ENCODE measurements around the gene VSIG10. TPM values are rescaled to one million over a fixed set of nuclear protein-coding genes. Genes with fewer than 3 reads are reported as not detected.

The VSIG10 gene
- total and polyA plus RNA-seq, 2 of the 4 experiments (the other 2 are of a cell fraction), result 5.9 to 10.0 TPM

DNA sequence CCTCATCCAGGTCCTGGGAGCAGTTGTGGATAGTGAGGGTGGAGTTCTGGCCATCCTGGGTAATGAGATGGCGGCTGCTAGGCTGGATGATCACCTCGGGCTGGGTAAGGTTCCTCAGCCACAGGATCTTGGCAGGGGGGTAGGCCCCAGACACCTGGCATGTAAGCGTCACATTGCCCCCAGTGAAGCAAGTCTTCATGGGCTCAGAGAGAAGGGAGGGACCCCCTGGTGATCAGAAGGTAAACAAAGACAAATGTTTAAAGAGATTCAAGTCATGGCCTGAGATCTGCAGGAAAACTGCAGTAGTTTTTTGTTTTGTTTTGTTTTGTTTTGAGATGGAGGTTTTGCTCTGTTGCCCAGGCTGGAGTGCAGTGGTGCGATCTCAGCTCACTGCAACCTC, 30.0 kb downstream of the VSIG10 start:
- no peak overlapping the region for H3K4ac ChIP-seq (ENCODE audit: low read depth, low read length)
- 0 out of 2 replicates have a peak, but pooled peaks cover 4% of the 10 kb centered on the region for H3K9me1 ChIP-seq (ENCODE audit: insufficient read depth, low read length)
- H4K5ac ChIP-seq (ENCODE audit: low read depth, low read length), result no peak overlapping the region
- H3K9ac ChIP-seq (ENCODE audit: low read depth, low read length), result no peak overlapping the region
- dilution Hi-C loops (cut with HindIII; ENCODE audit: low sequenced_read_pairs, unreplicated experiment) (no loop called here), in situ Hi-C loops (cut with MboI; ENCODE audit: low sequenced_read_pairs) (no loop called here), intact Hi-C loops (cut with micrococcal nuclease) (no loop called here)
- no peaks in the 10 kb centered on the region for H3K79me1 ChIP-seq (ENCODE audit: low read depth in 1 of 2, low read length in 2 of 2)
- no peak overlapping the region for H3K56ac ChIP-seq (ENCODE audit: extremely low read depth, insufficient read depth, low read length)
- H2AFZ ChIP-seq (replicated peaks; ENCODE audit: low read length, poor library complexity), result peak overlapping the region; percentile 43
- no peak overlapping the region for H3K4me2 ChIP-seq (ENCODE audit: low read depth, low read length)
- TF ChIP-seq MAFK (IDR thresholded peaks at IDR 0.05; ENCODE audit: low read depth, low read length) (no peak), MXI1 (IDR thresholded peaks at IDR 0.05; ENCODE audit: borderline replicate concordance, low read depth, low read length) (no peak), CHD1 (IDR thresholded peaks at IDR 0.05; ENCODE audit: low read depth, low read length) (no peak), USF2 (IDR thresholded peaks at IDR 0.05; ENCODE audit: low read depth, low read length) (no peak), RFX5 (IDR thresholded peaks at IDR 0.05; ENCODE audit: low read depth, low read length) (no peak), FOS (IDR thresholded peaks at IDR 0.05; ENCODE audit: low read depth, low read length) (no peak), RCOR1 (IDR thresholded peaks at IDR 0.05; ENCODE audit: insufficient replicate concordance, low read length) (no peak)
- TF ChIP-seq, protein P1, sequence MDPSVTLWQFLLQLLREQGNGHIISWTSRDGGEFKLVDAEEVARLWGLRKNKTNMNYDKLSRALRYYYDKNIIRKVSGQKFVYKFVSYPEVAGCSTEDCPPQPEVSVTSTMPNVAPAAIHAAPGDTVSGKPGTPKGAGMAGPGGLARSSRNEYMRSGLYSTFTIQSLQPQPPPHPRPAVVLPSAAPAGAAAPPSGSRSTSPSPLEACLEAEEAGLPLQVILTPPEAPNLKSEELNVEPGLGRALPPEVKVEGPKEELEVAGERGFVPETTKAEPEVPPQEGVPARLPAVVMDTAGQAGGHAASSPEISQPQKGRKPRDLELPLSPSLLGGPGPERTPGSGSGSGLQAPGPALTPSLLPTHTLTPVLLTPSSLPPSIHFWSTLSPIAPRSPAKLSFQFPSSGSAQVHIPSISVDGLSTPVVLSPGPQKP (IDR thresholded peaks at IDR 0.05; ENCODE audit: borderline replicate concordance, low read depth, low read length), result no peak
- DNase-seq, result no peak
- no peak overlapping the region for H3K23ac ChIP-seq (ENCODE audit: low read depth, low read length)
- no peak overlapping the region for H2AK5ac ChIP-seq (ENCODE audit: low read depth, low read length)
- H4K91ac ChIP-seq (ENCODE audit: insufficient read depth, low read depth, low read length), result no peak overlapping the region
- no peak overlapping the region for H2AK9ac ChIP-seq (replicated peaks; ENCODE audit: low read depth, low read length, poor library complexity)
- ATAC-seq (ENCODE audit: low read depth), result no peak
- no peak overlapping the region for H2BK20ac ChIP-seq (ENCODE audit: low read depth, low read length)
- no peaks in the 10 kb centered on the region for H4K20me1 ChIP-seq (ENCODE audit: insufficient read depth, low read length)
- no peaks in the 10 kb centered on the region for H3K27me3 ChIP-seq (ENCODE audit: control insufficient read depth, insufficient read depth, low read length)
- H2BK120ac ChIP-seq (ENCODE audit: low read depth, low read length), result no peak overlapping the region
- no peak overlapping the region for H3K18ac ChIP-seq (ENCODE audit: low read depth, low read length)
- BruUV-seq (replicated peaks), result no TSS peak
- CTCF ChIA-PET, result no interaction called here
- H3K27ac ChIP-seq (ENCODE audit: insufficient read depth, low read length), result no peak overlapping the region
- H3K14ac ChIP-seq (replicated peaks; ENCODE audit: low read depth, low read length), result no peak overlapping the region
- H3K36me3 ChIP-seq (ENCODE audit: control insufficient read depth, insufficient read depth, low read length), result peaks cover 9% of the 10 kb centered on the region
- H3K9me3 ChIP-seq (ENCODE audit: control insufficient read depth, insufficient read depth, low read length), result peaks cover 3% of the 10 kb centered on the region; the same call in 1 of the 2 replicates
- POLR2A ChIA-PET (ENCODE audit: unreplicated experiment), result no interaction called here
- H3K4me3 ChIP-seq (ENCODE audit: insufficient read depth, low read depth, low read length), result no peak overlapping the region
- H4K8ac ChIP-seq (ENCODE audit: low read depth in 2 of 2, low read length in 2 of 2), result no peak overlapping the region
- no peak overlapping the region for H2BK15ac ChIP-seq (ENCODE audit: low read depth, low read length)
- WGBS, 2 experiments (ENCODE audit: extremely low coverage in 2 of 2, insufficient read length in 1 of 2), result 100% methylated on average over 1 of the region's 4 CpGs; no CpG with 5 or more reads in 1 of the 2 experiments
- peak overlapping the region; percentile 19 for H2BK5ac ChIP-seq (ENCODE audit: low read depth, low read length, poor library complexity, severe bottlenecking)
- no peaks in the 10 kb centered on the region for H3K4me1 ChIP-seq (ENCODE audit: control insufficient read depth, insufficient read depth, low read length)

Data from IMR-90 (cell line).